IMR-90 (cell line): Measurements from ENCODE around the gene PCP2. TPM values are rescaled to one million over a fixed set of nuclear protein-coding genes. Genes with fewer than 3 reads are reported as not detected.

ENCODE experiments used
- ATAC-seq: fragments of 200-7000 bp; cut with Tn5 transposase; 2 replicates; pipeline ENCODE4 v1.9.1; 2020; ENCODE audit warnings: low read depth, mild to moderate bottlenecking, moderate library complexity
- BruUV-seq: library from RNA; stranded (reverse); fragments of 400-500 nt; replicated peaks from 2 replicates; lab custom pipeline; 2021; lab: Mats Ljungman, UMichigan
- CTCF ChIA-PET: fragments of 300-600 bp; formaldehyde crosslinking; extraction: SDS; loops from one replicate; lab custom pipeline; 2021; ENCODE audit warnings: antibody characterized with exemption; lab: Yijun Ruan, JAX
- POLR2A ChIA-PET: fragments of 300-600 bp; sonication (Branson Sonifier 250); formaldehyde crosslinking; loops from one replicate; lab custom pipeline; 2022; ENCODE audit warnings: antibody characterized with exemption; ENCODE audit not compliant: unreplicated experiment; lab: Charles Lee
- DNase-seq: peaks from one replicate; pipeline ENCODE4 v3.0.0; 2013
- H2AFZ ChIP-seq: replicated peaks from 2 replicates; pipeline ENCODE3; 2013; ENCODE audit warnings: low read length, mild to moderate bottlenecking; ENCODE audit not compliant: poor library complexity
- H2AK5ac ChIP-seq: 2 replicates; pipeline ENCODE4 v1.6.1; 2013; ENCODE audit warnings: low read depth, low read length, inconsistent platforms
- H2AK9ac ChIP-seq: replicated peaks from 2 replicates; pipeline ENCODE3; 2013; ENCODE audit warnings: mild to moderate bottlenecking, low read depth, low read length, moderate library complexity; ENCODE audit not compliant: poor library complexity
- H2BK120ac ChIP-seq: 2 replicates; pipeline ENCODE4 v1.6.1; 2013; ENCODE audit warnings: low read depth, low read length, inconsistent platforms
- H2BK15ac ChIP-seq: 3 replicates; pipeline ENCODE4 v1.6.1; 2013; ENCODE audit warnings: low read depth, low read length, inconsistent platforms
- H2BK20ac ChIP-seq: 2 replicates; pipeline ENCODE4 v1.6.1; 2013; ENCODE audit warnings: low read depth, mild to moderate bottlenecking, inconsistent platforms, low read length, moderate library complexity
- H2BK5ac ChIP-seq: 2 replicates; pipeline ENCODE4 v1.6.1; 2013; ENCODE audit warnings: mild to moderate bottlenecking, low read depth, low read length, inconsistent platforms; ENCODE audit not compliant: poor library complexity, severe bottlenecking
- H3K14ac ChIP-seq: replicated peaks from 2 replicates; pipeline ENCODE4 v1.6.1; 2013; ENCODE audit warnings: low read depth, low read length, inconsistent platforms
- H3K18ac ChIP-seq: 2 replicates; pipeline ENCODE4 v1.6.1; 2013; ENCODE audit warnings: low read depth, low read length, control low read depth
- H3K23ac ChIP-seq: 2 replicates; pipeline ENCODE4 v1.6.1; 2013; ENCODE audit warnings: low read depth, low read length, inconsistent platforms
- H3K27ac ChIP-seq: 2 replicates; pipeline ENCODE4 v1.5.1; 2013; ENCODE audit warnings: mild to moderate bottlenecking, control low read depth, low read length; ENCODE audit not compliant: insufficient read depth
- H3K27me3 ChIP-seq: 2 replicates; pipeline ENCODE4 v1.6.1; 2013; ENCODE audit warnings: low read length; ENCODE audit not compliant: control insufficient read depth, insufficient read depth
- H3K36me3 ChIP-seq: 2 replicates; pipeline ENCODE4 v1.6.1; 2013; ENCODE audit warnings: low read length, mixed read lengths; ENCODE audit not compliant: control insufficient read depth, insufficient read depth
- H3K4ac ChIP-seq: 2 replicates; pipeline ENCODE4 v1.6.1; 2013; ENCODE audit warnings: low read depth, low read length, inconsistent platforms
- H3K4me1 ChIP-seq: 2 replicates; pipeline ENCODE4 v1.6.1; 2013; ENCODE audit warnings: low read length, mixed read lengths; ENCODE audit not compliant: control insufficient read depth, insufficient read depth
- H3K4me2 ChIP-seq: 2 replicates; pipeline ENCODE4 v1.6.1; 2013; ENCODE audit warnings: low read depth, mild to moderate bottlenecking, control low read depth, low read length, moderate library complexity
- H3K4me3 ChIP-seq: 2 replicates; pipeline ENCODE4 v1.5.1; 2013; ENCODE audit warnings: low read depth, mild to moderate bottlenecking, control low read depth, low read length, moderate library complexity; ENCODE audit not compliant: insufficient read depth
- H3K56ac ChIP-seq: 2 replicates; pipeline ENCODE4 v1.6.1; 2013; ENCODE audit warnings: low read length, inconsistent platforms; ENCODE audit not compliant: insufficient read depth; ENCODE audit errors: extremely low read depth
- H3K79me1 ChIP-seq, 2 experiments: 2 replicates each; pipeline ENCODE4 v1.6.1; 2013; ENCODE audit warnings: low read length in 2 of 2, inconsistent platforms in 1 of 2, low read depth in 1 of 2
- H3K9ac ChIP-seq: 2 replicates; pipeline ENCODE4 v1.6.1; 2013; ENCODE audit warnings: low read depth, low read length, control low read depth
- H3K9me1 ChIP-seq: 2 replicates; pipeline ENCODE4 v1.6.1; 2013; ENCODE audit warnings: low read length, inconsistent platforms; ENCODE audit not compliant: insufficient read depth
- H3K9me3 ChIP-seq: 2 replicates; pipeline ENCODE4 v1.6.1; 2013; ENCODE audit warnings: low read length; ENCODE audit not compliant: control insufficient read depth, insufficient read depth
- H4K20me1 ChIP-seq: 2 replicates; pipeline ENCODE4 v1.6.1; 2013; ENCODE audit warnings: low read length, inconsistent platforms; ENCODE audit not compliant: insufficient read depth
- H4K5ac ChIP-seq: 2 replicates; pipeline ENCODE4 v1.6.1; 2013; ENCODE audit warnings: mild to moderate bottlenecking, low read depth, low read length, control low read depth
- H4K8ac ChIP-seq, 2 experiments: 2 replicates each; pipeline ENCODE4 v1.6.1; 2013; ENCODE audit warnings: low read depth in 2 of 2, low read length in 2 of 2, control low read depth in 1 of 2, inconsistent platforms in 1 of 2
- H4K91ac ChIP-seq: 2 replicates; pipeline ENCODE4 v1.6.1; 2013; ENCODE audit warnings: low read depth, low read length, inconsistent platforms; ENCODE audit not compliant: insufficient read depth
- MAFK ChIP-seq: IDR thresholded peaks from 2 replicates; pipeline ENCODE4 v1.6.1; 2012; ENCODE audit warnings: low read depth, low read length, improper control_type of control experiment
- MAZ ChIP-seq: IDR thresholded peaks from 2 replicates; pipeline ENCODE4 v1.6.1; 2012; ENCODE audit warnings: low read depth, mild to moderate bottlenecking, low read length, improper control_type of control experiment, moderate library complexity, borderline replicate concordance
- SMC3 ChIP-seq: fragments of 150-350 bp; IDR thresholded peaks from 2 replicates; pipeline ENCODE4 v1.6.1; 2016; ENCODE audit warnings: low read depth, mild to moderate bottlenecking, antibody characterized with exemption, low read length, moderate library complexity
- USF2 ChIP-seq: fragments of 150-350 bp; IDR thresholded peaks from 2 replicates; pipeline ENCODE4 v1.6.1; 2017; ENCODE audit warnings: mild to moderate bottlenecking, antibody characterized with exemption, low read length, low read depth
- WGBS, 2 experiments: methylation state at CpG; one replicate each; pipeline versions ENCODE4 v1.1.5 to v1.1.7; 2013; ENCODE audit warnings: missing lambda C conversion rate in 2 of 2; ENCODE audit not compliant: insufficient read length in 1 of 2; ENCODE audit errors: extremely low coverage in 2 of 2; 5-methylcytosine and 5-hydroxymethylcytosine counted together
- dilution Hi-C: fragments of 300-500 bp; cut with HindIII; formaldehyde crosslinking; loops from one replicate; pipeline ENCODE4 v1.14.3; 2018; ENCODE audit warnings: low sequenced_read_pairs; ENCODE audit not compliant: unreplicated experiment
- in situ Hi-C: fragments of 300-500 bp; cut with MboI; formaldehyde crosslinking; loops from 3 replicates; pipeline ENCODE4 v1.14.3; 2019; ENCODE audit warnings: low sequenced_read_pairs, inconsistent platforms, mixed read lengths
- intact Hi-C: fragments of 100-400 bp; cut with micrococcal nuclease; formaldehyde crosslinking; loops from 2 replicates; pipeline ENCODE4 v1.10.0; 2022
- polyA plus RNA-seq, 3 experiments: library from polyadenylated mRNA; depleted of rRNA; stranded (reverse); fragments of >200 nt; gene quantifications; 2 replicates each; pipeline ENCODE4 v1.2.3, GENCODE V29; 2012; ENCODE audit warnings: low replicate concordance in 1 of 3
- total RNA-seq: library from RNA; depleted of rRNA; stranded (reverse); fragments of >200 nt; gene quantifications from 2 replicates; pipeline ENCODE4 v1.2.3, GENCODE V29; 2012

The PCP2 gene
- total and polyA plus RNA-seq, 2 of the 4 experiments (the other 2 are of a cell fraction): not detected

GRCh38 chr19:7606289-7606688 lies 27.2 kb downstream of the PCP2 start:
- Histone ChIP-seq H4K91ac (no peak overlapping the region), H3K27ac (no peak overlapping the region), H3K4me2 (no peak overlapping the region), H3K27me3 (peaks cover 4% of the 10 kb centered on the region; the same call in 1 of the 2 replicates), H4K5ac (no peak overlapping the region), H3K4me3 (no peak overlapping the region), H3K9ac (no peak overlapping the region), H2AK5ac (no peak overlapping the region), H3K56ac (no peak overlapping the region), H3K36me3 (no peaks in the 10 kb centered on the region), H4K8ac (no peak overlapping the region), H3K4me1 (no peaks in the 10 kb centered on the region), H4K20me1 (no peaks in the 10 kb centered on the region), H3K9me1 (no peaks in the 10 kb centered on the region), H2BK5ac (no peak overlapping the region), H3K14ac (no peak overlapping the region), H3K23ac (no peak overlapping the region), H3K18ac (no peak overlapping the region), H3K9me3 (no peaks in the 10 kb centered on the region), H3K79me1 (no peaks in the 10 kb centered on the region), H2BK120ac (no peak overlapping the region), H2AK9ac (no peak overlapping the region), H2BK15ac (no peak overlapping the region), H2AFZ (no peak overlapping the region), H2BK20ac (no peak overlapping the region), H3K4ac (no peak overlapping the region)
- TF ChIP-seq MAZ (no peak), SMC3 (no peak), MAFK (no peak), USF2 (no peak)
- POLR2A ChIA-PET: no interaction called here
- in situ Hi-C loops (no loop called here), intact Hi-C loops (no loop called here), dilution Hi-C loops (no loop called here)
- no peak for DNase-seq
- 73% methylated on average over 3 of the region's 17 CpGs; no CpG with 5 or more reads in 1 of the 2 experiments for WGBS, 2 experiments
- CTCF ChIA-PET: no interaction called here
- no TSS peak for BruUV-seq
- ATAC-seq: no peak
